IPS DF 6.9 (cell line): ENCODE results near the gene GCH1.
A peak's percentile ranks its signal among the peaks of the same experiment; 100 is the strongest.
"Not testable (repeated sequence)": the region's sequence is repeated elsewhere in the genome, so short reads cannot be mapped to it uniquely, and the experiment has no call there.

ENCODE experiments used
- DNase-seq: peaks from one replicate; pipeline ENCODE4 v3.0.0-alpha.2; 2013; ENCODE audit warnings: low read depth, low spot score
- H3K27ac ChIP-seq: one replicate; pipeline ENCODE4 v1.5.1; 2013; ENCODE audit warnings: low read length, control low read depth
- H3K27me3 ChIP-seq: 2 replicates; pipeline ENCODE4 v1.6.1; 2013; ENCODE audit warnings: mild to moderate bottlenecking, low read length; ENCODE audit not compliant: control insufficient read depth, insufficient read depth
- H3K36me3 ChIP-seq: 2 replicates; pipeline ENCODE4 v1.6.1; 2013; ENCODE audit warnings: low read length; ENCODE audit not compliant: control insufficient read depth, insufficient read depth
- H3K4me1 ChIP-seq: 2 replicates; pipeline ENCODE4 v1.6.1; 2013; ENCODE audit warnings: low read length; ENCODE audit not compliant: control insufficient read depth, insufficient read depth
- H3K4me3 ChIP-seq: 2 replicates; pipeline ENCODE4 v1.5.1; 2013; ENCODE audit warnings: mild to moderate bottlenecking, low read length
- H3K9me3 ChIP-seq: 2 replicates; pipeline ENCODE4 v1.6.1; 2013; ENCODE audit warnings: low read length, inconsistent platforms; ENCODE audit not compliant: control insufficient read depth, insufficient read depth
- WGBS: extraction: QIAGEN DNeasy Blood & Tissue Kit; methylation state at CpG from one replicate; pipeline ENCODE4 v1.1.7; 2013; ENCODE audit warnings: mixed read lengths, missing lambda C conversion rate; ENCODE audit not compliant: insufficient read length, insufficient coverage; 5-methylcytosine and 5-hydroxymethylcytosine counted together

The GCH1 gene

GRCh38 chr14:54891471-54892245 lies 11.0 kb downstream of the GCH1 start:
- no peak overlapping the region for H3K4me3 ChIP-seq
- DNase-seq: no peak
- no CpG with 5 or more reads among the region's 10 CpGs for WGBS
- H3K9me3 ChIP-seq: no peaks in the 10 kb centered on the region
- no peak overlapping the region for H3K27ac ChIP-seq
- H3K27me3 ChIP-seq: no peaks in the 10 kb centered on the region
- H3K36me3 ChIP-seq: no peaks in the 10 kb centered on the region
- H3K4me1 ChIP-seq: no peaks in the 10 kb centered on the region

- no peaks in the 10 kb centered on the region for H3K4me1 ChIP-seq
- no peaks in the 10 kb centered on the region for H3K36me3 ChIP-seq
- DNase-seq: no peak
- H3K27me3 ChIP-seq: no peaks in the 10 kb centered on the region
- no peak overlapping the region for H3K4me3 ChIP-seq
- H3K27ac ChIP-seq: no peak overlapping the region
- H3K9me3 ChIP-seq: no peaks in the 10 kb centered on the region
- no CpG with 5 or more reads among the region's 1 CpG for WGBS
These were observed 11.8 kb downstream of the GCH1 start for GRCh38 chr14:54890788-54891187.

- H3K4me3 ChIP-seq: no peak overlapping the region
- H3K27ac ChIP-seq: no peak overlapping the region
- no peaks in the 10 kb centered on the region for H3K4me1 ChIP-seq
- no peaks in the 10 kb centered on the region for H3K27me3 ChIP-seq
- no peak for DNase-seq
- WGBS: no CpG with 5 or more reads among the region's 8 CpGs
- H3K9me3 ChIP-seq: no peaks in the 10 kb centered on the region
- H3K36me3 ChIP-seq: no peaks in the 10 kb centered on the region
These were observed 12.7 kb downstream of the GCH1 start for GRCh38 chr14:54889919-54890318.

- Histone ChIP-seq H3K4me3 (no peak overlapping the region), H3K36me3 (no peaks in the 10 kb centered on the region), H3K9me3 (no peaks in the 10 kb centered on the region), H3K27ac (no peak overlapping the region), H3K4me1 (peaks cover 2% of the 10 kb centered on the region; the same call in 1 of the 2 replicates), H3K27me3 (no peaks in the 10 kb centered on the region)
- no CpG with 5 or more reads among the region's 6 CpGs for WGBS
- DNase-seq: no peak
These were observed 20.1 kb downstream of the GCH1 start for GRCh38 chr14:54882521-54882920.

GRCh38 chr14:54881761-54882401 lies 20.7 kb downstream of the GCH1 start:
- H3K36me3 ChIP-seq: no peaks in the 10 kb centered on the region
- no peak overlapping the region for H3K27ac ChIP-seq
- H3K4me1 ChIP-seq: peaks cover 2% of the 10 kb centered on the region; the same call in 1 of the 2 replicates
- H3K27me3 ChIP-seq: no peaks in the 10 kb centered on the region
- no peaks in the 10 kb centered on the region for H3K9me3 ChIP-seq
- H3K4me3 ChIP-seq: no peak overlapping the region
- no CpG with 5 or more reads among the region's 5 CpGs for WGBS
- DNase-seq: no peak

- Histone ChIP-seq H3K27me3 (no peaks in the 10 kb centered on the region), H3K4me3 (no peak overlapping the region), H3K27ac (no peak overlapping the region), H3K4me1 (peaks cover 2% of the 10 kb centered on the region; the same call in 1 of the 2 replicates), H3K9me3 (no peaks in the 10 kb centered on the region), H3K36me3 (no peaks in the 10 kb centered on the region)
- no CpG with 5 or more reads among the region's 6 CpGs for WGBS
- no peak for DNase-seq
These were observed 21.3 kb downstream of the GCH1 start for GRCh38 chr14:54881235-54881760.

GRCh38 chr14:54877703-54878021 lies 25.0 kb downstream of the GCH1 start:
- Histone ChIP-seq H3K4me3 (no peak overlapping the region), H3K36me3 (no peaks in the 10 kb centered on the region), H3K27me3 (no peaks in the 10 kb centered on the region), H3K9me3 (no peaks in the 10 kb centered on the region), H3K27ac (no peak overlapping the region), H3K4me1 (peaks cover 2% of the 10 kb centered on the region; the same call in 1 of the 2 replicates)
- WGBS: no CpG with 5 or more reads among the region's 3 CpGs
- peak; percentile 35 for DNase-seq

- H3K36me3 ChIP-seq: no peaks in the 10 kb centered on the region
- H3K4me3 ChIP-seq: no peak overlapping the region
- H3K27ac ChIP-seq: no peak overlapping the region
- WGBS: no CpG with 5 or more reads among the region's 5 CpGs
- H3K27me3 ChIP-seq: no peaks in the 10 kb centered on the region
- peaks cover 2% of the 10 kb centered on the region; the same call in 1 of the 2 replicates for H3K4me1 ChIP-seq
- H3K9me3 ChIP-seq: no peaks in the 10 kb centered on the region
- no peak for DNase-seq
These were observed 25.5 kb downstream of the GCH1 start for GRCh38 chr14:54877015-54877702.

- not testable (repeated sequence) for H3K27me3 ChIP-seq, H3K4me3 ChIP-seq, DNase-seq, H3K27ac ChIP-seq, H3K36me3 ChIP-seq, H3K4me1 ChIP-seq, H3K9me3 ChIP-seq
- WGBS: no CpG with 5 or more reads among the region's 2 CpGs
These were observed 27.0 kb downstream of the GCH1 start for GRCh38 chr14:54875648-54876047.
